Muscle of leg (tissue), 11 donors: ENCODE results near the gene ZNRF4. TPM values are rescaled to one million over a fixed set of nuclear protein-coding genes. Genes with fewer than 3 reads are reported as not detected.

ENCODE experiments used
- DNase-seq: peaks from one replicate; pipeline ENCODE4 v3.0.0; 2013
- H3K27ac ChIP-seq: one replicate; pipeline ENCODE4 v1.5.1; 2013; ENCODE audit warnings: mild to moderate bottlenecking, low read length, control low read depth
- H3K27me3 ChIP-seq: one replicate; pipeline ENCODE4 v1.6.1; 2013; ENCODE audit warnings: low read length; ENCODE audit not compliant: control insufficient read depth, insufficient read depth
- H3K36me3 ChIP-seq: one replicate; pipeline ENCODE4 v1.6.1; 2013; ENCODE audit warnings: low read length; ENCODE audit not compliant: control insufficient read depth, insufficient read depth
- H3K4me1 ChIP-seq: one replicate; pipeline ENCODE4 v1.6.1; 2013; ENCODE audit warnings: low read length; ENCODE audit not compliant: control insufficient read depth, insufficient read depth
- H3K4me3 ChIP-seq: one replicate; pipeline ENCODE4 v1.5.1; 2013; ENCODE audit warnings: low read length, control low read depth
- H3K9me3 ChIP-seq: replicated peaks from 2 replicates; pipeline ENCODE4 v1.6.1; 2013; ENCODE audit warnings: low read depth, low read length; ENCODE audit not compliant: control insufficient read depth
- WGBS: methylation state at CpG from one replicate; pipeline ENCODE4 v1.1.5; 2013; ENCODE audit warnings: missing lambda C conversion rate; ENCODE audit not compliant: insufficient coverage; 5-methylcytosine and 5-hydroxymethylcytosine counted together
- polyA plus RNA-seq, 8 donors: library from polyadenylated mRNA; unstranded; fragments of 120-200 nt; gene quantifications; one replicate each; pipeline versions ENCODE4 v1.2.1 to v1.2.3, GENCODE V29; 2013; ENCODE audit warnings: inconsistent platforms in 1 of 8, low replicate concordance in 1 of 8; ENCODE audit not compliant: insufficient read length in 8 of 8, insufficient read depth in 1 of 8
- total RNA-seq: library from RNA; stranded (reverse); fragments of 120-200 nt; gene quantifications from one replicate; pipeline ENCODE4 v1.2.4, GENCODE V29; 2013

ZNRF4 gene
- total and polyA plus RNA-seq, 9 donors, result not detected

GRCh38 chr19:5454743-5455142 is 474 bp upstream of the ZNRF4 start:
- no peaks in the 10 kb centered on the region for H3K36me3 ChIP-seq
- H3K27ac ChIP-seq, result no peak overlapping the region
- DNase-seq, result no peak
- no peaks in the 10 kb centered on the region for H3K4me1 ChIP-seq
- 61% methylated on average over 2 of the region's 5 CpGs for WGBS
- H3K9me3 ChIP-seq, result no peaks in the 10 kb centered on the region
- H3K27me3 ChIP-seq, result peaks cover 2% of the 10 kb centered on the region
- no peak overlapping the region for H3K4me3 ChIP-seq

GRCh38 chr19:5456130-5456840 is 1.1 kb downstream of the ZNRF4 start:
- Histone ChIP-seq H3K9me3 (no peaks in the 10 kb centered on the region), H3K4me3 (no peak overlapping the region), H3K4me1 (no peaks in the 10 kb centered on the region), H3K27ac (no peak overlapping the region), H3K27me3 (no peaks in the 10 kb centered on the region), H3K36me3 (no peaks in the 10 kb centered on the region)
- 90% methylated on average over 24 of the region's 35 CpGs for WGBS
- no peak for DNase-seq

DNA sequence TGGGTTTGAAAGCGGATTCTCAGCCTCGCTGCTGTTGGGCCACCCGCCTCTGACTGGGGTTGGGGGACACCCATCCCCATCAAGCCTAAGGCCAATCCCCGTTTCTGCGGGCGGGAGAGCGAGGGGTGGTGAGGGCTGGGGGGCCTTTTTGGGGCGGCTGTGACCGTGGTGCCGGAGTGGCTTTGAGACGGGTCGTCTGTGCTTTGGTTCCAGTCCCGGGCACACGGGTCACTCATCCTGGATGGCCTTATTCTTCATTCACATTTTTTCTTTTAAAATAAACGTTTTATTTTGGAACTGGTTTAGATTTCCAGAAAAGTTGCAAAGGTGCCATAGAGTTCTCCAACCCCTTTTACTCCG is 1.6 kb downstream of the ZNRF4 start:
- Histone ChIP-seq H3K27me3 (no peaks in the 10 kb centered on the region), H3K36me3 (no peaks in the 10 kb centered on the region), H3K27ac (no peak overlapping the region), H3K9me3 (no peaks in the 10 kb centered on the region), H3K4me3 (no peak overlapping the region), H3K4me1 (peaks cover 2% of the 10 kb centered on the region)
- 80% methylated on average over 2 of the region's 16 CpGs for WGBS
- no peak for DNase-seq

DNA sequence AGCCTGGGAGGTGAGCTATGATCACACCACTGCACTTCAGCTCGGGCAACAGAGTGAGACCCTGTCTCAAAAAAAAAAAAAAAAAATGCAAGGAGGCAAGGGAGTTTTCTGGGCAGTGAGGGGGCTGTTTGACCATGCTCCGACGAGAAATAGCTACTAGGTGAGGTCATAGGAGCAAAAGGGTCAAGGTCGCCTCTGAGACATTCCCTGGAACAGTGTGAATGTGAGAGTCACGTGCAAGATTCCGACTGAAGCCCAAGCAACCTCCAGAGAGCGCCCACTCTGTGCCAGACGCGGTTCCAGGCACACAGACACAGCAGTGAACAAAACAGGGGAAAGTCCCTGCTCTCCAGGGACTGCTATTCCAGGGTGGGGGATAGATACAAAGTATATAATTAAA is 2.5 kb downstream of the ZNRF4 start:
- no peak overlapping the region for H3K27ac ChIP-seq
- H3K4me1 ChIP-seq, result peaks cover 7% of the 10 kb centered on the region
- H3K9me3 ChIP-seq, result no peaks in the 10 kb centered on the region
- WGBS, result 50% methylated on average over 5 of the region's 9 CpGs
- no peak overlapping the region for H3K4me3 ChIP-seq
- H3K36me3 ChIP-seq, result no peaks in the 10 kb centered on the region
- no peaks in the 10 kb centered on the region for H3K27me3 ChIP-seq
- no peak for DNase-seq

DNA sequence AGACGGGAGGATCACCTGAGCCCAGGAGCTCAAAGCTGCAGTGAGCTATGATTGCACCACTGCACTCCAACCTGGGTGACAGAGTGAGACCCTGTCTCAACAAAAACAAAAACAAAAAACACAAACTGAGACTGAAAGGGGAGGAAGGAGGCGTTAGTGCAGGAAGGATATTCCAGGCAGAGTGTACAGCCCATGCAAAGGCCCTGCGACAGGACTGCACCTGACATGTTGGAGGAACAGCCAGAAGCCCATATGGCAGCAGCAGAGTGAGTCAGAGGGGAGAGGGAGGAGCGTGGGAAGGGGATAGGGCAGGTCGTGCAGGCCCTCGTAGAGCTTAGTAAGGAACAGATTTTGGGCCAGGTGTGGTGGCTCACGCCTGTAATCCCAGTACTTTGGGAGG is 3.2 kb downstream of the ZNRF4 start:
- no peaks in the 10 kb centered on the region for H3K36me3 ChIP-seq
- H3K27ac ChIP-seq, result no peak overlapping the region
- H3K4me3 ChIP-seq, result no peak overlapping the region
- H3K27me3 ChIP-seq, result no peaks in the 10 kb centered on the region
- no peak for DNase-seq
- peaks cover 7% of the 10 kb centered on the region for H3K4me1 ChIP-seq
- H3K9me3 ChIP-seq, result no peaks in the 10 kb centered on the region
- WGBS, result 77% methylated on average over 3 of the region's 7 CpGs

GRCh38 chr19:5459360-5459759 is 4.1 kb downstream of the ZNRF4 start:
- Histone ChIP-seq H3K27ac (no peak overlapping the region), H3K4me3 (no peak overlapping the region), H3K27me3 (no peaks in the 10 kb centered on the region), H3K9me3 (no peaks in the 10 kb centered on the region), H3K36me3 (no peaks in the 10 kb centered on the region), H3K4me1 (peaks cover 7% of the 10 kb centered on the region)
- 80% methylated on average over 3 of the region's 6 CpGs for WGBS
- DNase-seq, result no peak

DNA sequence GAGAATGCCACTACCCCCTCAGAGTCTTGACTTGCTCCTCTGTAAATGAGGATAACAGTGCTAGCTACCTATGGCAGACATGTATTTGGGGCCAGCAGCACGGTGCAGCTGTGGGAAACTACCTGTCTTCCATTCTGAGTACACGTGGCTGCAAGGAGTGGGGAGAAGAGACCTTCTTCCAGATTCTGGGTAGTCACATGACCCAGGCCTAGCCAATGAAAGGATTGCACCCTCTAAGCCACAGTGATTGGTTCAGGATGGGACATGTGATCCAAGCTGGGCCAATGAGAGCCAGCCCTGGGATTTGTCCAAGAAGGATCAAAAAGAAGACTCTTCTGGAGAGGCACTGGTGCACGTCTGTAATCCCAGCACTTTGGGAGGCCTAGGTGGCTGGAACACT is 5.5 kb downstream of the ZNRF4 start:
- H3K4me3 ChIP-seq, result no peak overlapping the region
- H3K36me3 ChIP-seq, result no peaks in the 10 kb centered on the region
- H3K4me1 ChIP-seq, result peaks cover 7% of the 10 kb centered on the region
- no peaks in the 10 kb centered on the region for H3K27me3 ChIP-seq
- H3K27ac ChIP-seq, result no peak overlapping the region
- no peaks in the 10 kb centered on the region for H3K9me3 ChIP-seq
- 67% methylated on average over 2 of the region's 3 CpGs for WGBS
- no peak for DNase-seq

- 80% methylated on average over 1 of the region's 3 CpGs for WGBS
- no peaks in the 10 kb centered on the region for H3K27me3 ChIP-seq
- no peaks in the 10 kb centered on the region for H3K9me3 ChIP-seq
- no peak for DNase-seq
- H3K36me3 ChIP-seq, result no peaks in the 10 kb centered on the region
- H3K4me1 ChIP-seq, result peaks cover 21% of the 10 kb centered on the region
- no peak overlapping the region for H3K27ac ChIP-seq
- H3K4me3 ChIP-seq, result no peak overlapping the region
Measured at GRCh38 chr19:5463959-5464358, 8.7 kb downstream of the ZNRF4 start.

GRCh38 chr19:5466072-5466471 is 10.9 kb downstream of the ZNRF4 start:
- H3K9me3 ChIP-seq, result no peaks in the 10 kb centered on the region
- no peaks in the 10 kb centered on the region for H3K27me3 ChIP-seq
- DNase-seq, result peak; percentile 61
- H3K36me3 ChIP-seq, result no peaks in the 10 kb centered on the region
- H3K4me3 ChIP-seq, result no peak overlapping the region
- H3K4me1 ChIP-seq, result peaks cover 21% of the 10 kb centered on the region
- H3K27ac ChIP-seq, result no peak overlapping the region
- WGBS, result 14% methylated on average over 3 of the region's 7 CpGs

GRCh38 chr19:5466814-5467291 is 11.6 kb downstream of the ZNRF4 start:
- Histone ChIP-seq H3K27ac (peak overlapping the region; percentile 42), H3K4me1 (peaks cover 18% of the 10 kb centered on the region), H3K36me3 (no peaks in the 10 kb centered on the region), H3K27me3 (no peaks in the 10 kb centered on the region), H3K9me3 (no peaks in the 10 kb centered on the region), H3K4me3 (no peak overlapping the region)
- peak; percentile 70 for DNase-seq
- WGBS, result 17% methylated on average over 12 of the region's 12 CpGs

- Histone ChIP-seq H3K4me3 (no peak overlapping the region), H3K27me3 (peaks cover 5% of the 10 kb centered on the region), H3K27ac (no peak overlapping the region), H3K4me1 (peaks cover 14% of the 10 kb centered on the region), H3K36me3 (no peaks in the 10 kb centered on the region), H3K9me3 (no peaks in the 10 kb centered on the region)
- DNase-seq, result no peak
- 52% methylated on average over 11 of the region's 12 CpGs for WGBS
Measured at GRCh38 chr19:5470264-5470671, 15.1 kb downstream of the ZNRF4 start.
